ENCODE data around the gene SFRP5. TPM values are rescaled to one million over a fixed set of nuclear protein-coding genes. Genes with fewer than 3 reads are reported as not detected.

SFRP5 gene
- total RNA-seq, 1 experiment from 2014 or later, result not detected

DNA sequence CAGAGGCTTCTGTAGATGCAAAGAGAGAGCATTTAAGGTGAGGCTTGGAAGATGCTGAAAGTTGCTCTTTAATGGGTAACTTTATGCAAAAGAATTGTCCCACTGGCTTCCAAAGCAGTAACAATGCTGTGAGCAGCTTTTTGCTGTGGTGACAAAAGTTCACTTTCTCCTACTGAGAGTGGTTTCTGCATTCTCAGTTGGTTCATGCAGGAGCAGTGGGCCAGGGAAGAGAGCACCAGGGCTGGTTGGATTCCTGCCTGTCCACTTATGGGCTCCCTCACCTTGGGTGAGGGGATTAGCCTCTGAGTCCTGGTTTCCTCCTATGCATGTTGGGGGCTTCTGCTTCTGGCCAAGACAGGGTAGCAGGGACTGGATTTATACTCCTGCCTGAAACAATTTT is 46.8 kb upstream of the SFRP5 start:
- no peak overlapping the region for H2AFZ ChIP-seq (ENCODE audit: low read depth, low read length, poor library complexity, severe bottlenecking)
- H3K79me2 ChIP-seq (ENCODE audit: insufficient read depth, low read length), result no peaks in the 10 kb centered on the region
- H3K9me2 ChIP-seq (ENCODE audit: insufficient read depth), result no peaks in the 10 kb centered on the region
- ChIA-PET CTCF (no interaction called here), RAD21 (ENCODE audit: low non-redundant PET in 1 of 2, low total read pairs in 2 of 2, uncharacterized antibody in 2 of 2, unreplicated experiment in 2 of 2) (no interaction called here), POLR2A (no interaction called here)
- no peaks in the 10 kb centered on the region for H3K36me3 ChIP-seq (ENCODE audit: control insufficient read depth in 1 of 2, insufficient read depth in 2 of 2, low read length in 2 of 2)
- no peak for TF ChIP-seq ELF1 (IDR thresholded peaks at IDR 0.05; ENCODE audit: borderline replicate concordance, low read depth)
- no peak for TF ChIP-seq SP1 (IDR thresholded peaks at IDR 0.05; ENCODE audit: low read depth)
- TF ChIP-seq, protein P1, sequence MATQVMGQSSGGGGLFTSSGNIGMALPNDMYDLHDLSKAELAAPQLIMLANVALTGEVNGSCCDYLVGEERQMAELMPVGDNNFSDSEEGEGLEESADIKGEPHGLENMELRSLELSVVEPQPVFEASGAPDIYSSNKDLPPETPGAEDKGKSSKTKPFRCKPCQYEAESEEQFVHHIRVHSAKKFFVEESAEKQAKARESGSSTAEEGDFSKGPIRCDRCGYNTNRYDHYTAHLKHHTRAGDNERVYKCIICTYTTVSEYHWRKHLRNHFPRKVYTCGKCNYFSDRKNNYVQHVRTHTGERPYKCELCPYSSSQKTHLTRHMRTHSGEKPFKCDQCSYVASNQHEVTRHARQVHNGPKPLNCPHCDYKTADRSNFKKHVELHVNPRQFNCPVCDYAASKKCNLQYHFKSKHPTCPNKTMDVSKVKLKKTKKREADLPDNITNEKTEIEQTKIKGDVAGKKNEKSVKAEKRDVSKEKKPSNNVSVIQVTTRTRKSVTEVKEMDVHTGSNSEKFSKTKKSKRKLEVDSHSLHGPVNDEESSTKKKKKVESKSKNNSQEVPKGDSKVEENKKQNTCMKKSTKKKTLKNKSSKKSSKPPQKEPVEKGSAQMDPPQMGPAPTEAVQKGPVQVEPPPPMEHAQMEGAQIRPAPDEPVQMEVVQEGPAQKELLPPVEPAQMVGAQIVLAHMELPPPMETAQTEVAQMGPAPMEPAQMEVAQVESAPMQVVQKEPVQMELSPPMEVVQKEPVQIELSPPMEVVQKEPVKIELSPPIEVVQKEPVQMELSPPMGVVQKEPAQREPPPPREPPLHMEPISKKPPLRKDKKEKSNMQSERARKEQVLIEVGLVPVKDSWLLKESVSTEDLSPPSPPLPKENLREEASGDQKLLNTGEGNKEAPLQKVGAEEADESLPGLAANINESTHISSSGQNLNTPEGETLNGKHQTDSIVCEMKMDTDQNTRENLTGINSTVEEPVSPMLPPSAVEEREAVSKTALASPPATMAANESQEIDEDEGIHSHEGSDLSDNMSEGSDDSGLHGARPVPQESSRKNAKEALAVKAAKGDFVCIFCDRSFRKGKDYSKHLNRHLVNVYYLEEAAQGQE (IDR thresholded peaks at IDR 0.05; ENCODE audit: low read depth), result no peak
- no peak for TF ChIP-seq POLR2A (IDR thresholded peaks at IDR 0.05; ENCODE audit: borderline replicate concordance, extremely low read depth, insufficient read depth, insufficient read length)
- TF ChIP-seq JUND (IDR thresholded peaks at IDR 0.05), result no peak
- TF ChIP-seq FOSL1 (IDR thresholded peaks at IDR 0.05; ENCODE audit: low read depth), result no peak
- no peak for TF ChIP-seq CBX3 (IDR thresholded peaks at IDR 0.05; ENCODE audit: low read depth)
- TF ChIP-seq RAD21 (IDR thresholded peaks at IDR 0.05; ENCODE audit: low read depth), result no peak
- no peaks in the 10 kb centered on the region for H3K27me3 ChIP-seq (ENCODE audit: insufficient read depth, low read length)
- peaks cover 15 to 19% of the 10 kb centered on the region in 2 experiments for H3K4me1 ChIP-seq (ENCODE audit: control insufficient read depth in 1 of 2, insufficient read depth in 2 of 2, low read length in 2 of 2)
- no peak overlapping the region for H3K4me2 ChIP-seq (ENCODE audit: low read length)
- intact Hi-C loops (cut with micrococcal nuclease), result no loop called here
- no TSS peak for BruUV-seq (replicated peaks)
- H3K4me3 ChIP-seq (replicated peaks in 1 of 2; ENCODE audit: low read depth in 1 of 2, low read length in 2 of 2), result no peak overlapping the region
- no peaks in the 10 kb centered on the region for H3K9me3 ChIP-seq (ENCODE audit: control insufficient read depth in 1 of 2, insufficient read depth in 1 of 2, low read depth in 1 of 2, low read length in 2 of 2)
- ATAC-seq, result no peak
- H3K9ac ChIP-seq (ENCODE audit: low read length), result no peak overlapping the region
- H4K20me1 ChIP-seq (ENCODE audit: insufficient read depth), result no peaks in the 10 kb centered on the region
- H3K27ac ChIP-seq (ENCODE audit: low read depth, low read length), result no peak overlapping the region
- no peak for DNase-seq (ENCODE audit: low read depth, low spot score)

DNA sequence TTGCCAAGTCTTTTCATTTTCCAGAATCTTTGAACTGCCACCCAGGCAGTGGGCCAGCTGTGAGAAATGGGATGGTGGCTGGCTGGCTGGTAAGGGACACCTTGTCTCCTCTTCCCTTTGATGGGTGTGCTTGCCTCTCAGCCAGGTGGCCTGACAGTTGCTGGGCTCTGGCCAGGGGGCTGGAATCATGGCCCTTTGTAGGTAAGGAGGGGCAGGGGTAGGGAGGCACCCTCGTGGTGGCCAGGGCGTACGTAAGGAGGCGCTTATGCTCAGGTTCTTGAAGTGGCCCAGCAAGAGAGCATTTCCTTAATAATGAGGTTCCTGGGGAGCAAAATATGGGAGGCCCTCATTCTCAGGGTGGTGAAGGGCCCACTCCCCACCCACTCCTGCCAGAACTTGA is 44.8 kb upstream of the SFRP5 start:
- no peaks in the 10 kb centered on the region for H3K9me2 ChIP-seq (ENCODE audit: insufficient read depth)
- TF ChIP-seq, protein P1 (IDR thresholded peaks at IDR 0.05; ENCODE audit: low read depth), result no peak
- TF ChIP-seq TCF7L2 (IDR thresholded peaks at IDR 0.05; ENCODE audit: borderline replicate concordance, extremely low read depth, insufficient read depth, insufficient read length), result no peak
- no peak for TF ChIP-seq ZFX (IDR thresholded peaks at IDR 0.05)
- no peak for TF ChIP-seq EZH2 (IDR thresholded peaks at IDR 0.05)
- no peak for TF ChIP-seq JUND (IDR thresholded peaks at IDR 0.05)
- TF ChIP-seq, protein P2, sequence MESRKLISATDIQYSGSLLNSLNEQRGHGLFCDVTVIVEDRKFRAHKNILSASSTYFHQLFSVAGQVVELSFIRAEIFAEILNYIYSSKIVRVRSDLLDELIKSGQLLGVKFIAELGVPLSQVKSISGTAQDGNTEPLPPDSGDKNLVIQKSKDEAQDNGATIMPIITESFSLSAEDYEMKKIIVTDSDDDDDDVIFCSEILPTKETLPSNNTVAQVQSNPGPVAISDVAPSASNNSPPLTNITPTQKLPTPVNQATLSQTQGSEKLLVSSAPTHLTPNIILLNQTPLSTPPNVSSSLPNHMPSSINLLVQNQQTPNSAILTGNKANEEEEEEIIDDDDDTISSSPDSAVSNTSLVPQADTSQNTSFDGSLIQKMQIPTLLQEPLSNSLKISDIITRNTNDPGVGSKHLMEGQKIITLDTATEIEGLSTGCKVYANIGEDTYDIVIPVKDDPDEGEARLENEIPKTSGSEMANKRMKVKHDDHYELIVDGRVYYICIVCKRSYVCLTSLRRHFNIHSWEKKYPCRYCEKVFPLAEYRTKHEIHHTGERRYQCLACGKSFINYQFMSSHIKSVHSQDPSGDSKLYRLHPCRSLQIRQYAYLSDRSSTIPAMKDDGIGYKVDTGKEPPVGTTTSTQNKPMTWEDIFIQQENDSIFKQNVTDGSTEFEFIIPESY (IDR thresholded peaks at IDR 0.05; ENCODE audit: extremely low read depth, insufficient replicate concordance, low read length), result no peak
- no peak for TF ChIP-seq SIN3A (IDR thresholded peaks at IDR 0.05; ENCODE audit: low read depth)
- H3K4me1 ChIP-seq (ENCODE audit: control insufficient read depth in 1 of 2, insufficient read depth in 2 of 2, low read length in 2 of 2), result peaks cover 9 to 18% of the 10 kb centered on the region in 2 experiments
- no peak for ATAC-seq
- no peaks in the 10 kb centered on the region for H4K20me1 ChIP-seq (ENCODE audit: insufficient read depth)
- no peaks in the 10 kb centered on the region for H3K36me3 ChIP-seq (ENCODE audit: control insufficient read depth in 1 of 2, insufficient read depth in 2 of 2, low read length in 2 of 2)
- DNase-seq (ENCODE audit: low read depth, low spot score), result no peak
- no peak overlapping the region for H2AFZ ChIP-seq (ENCODE audit: low read depth, low read length, poor library complexity, severe bottlenecking)
- BruUV-seq (replicated peaks), result no TSS peak
- H3K27me3 ChIP-seq (ENCODE audit: insufficient read depth, low read length), result no peaks in the 10 kb centered on the region
- no peak overlapping the region for H3K4me2 ChIP-seq (ENCODE audit: low read length)
- intact Hi-C loops (cut with micrococcal nuclease), result no loop called here
- ChIA-PET RAD21 (ENCODE audit: low non-redundant PET in 1 of 2, low total read pairs in 2 of 2, uncharacterized antibody in 2 of 2, unreplicated experiment in 2 of 2) (no interaction called here), POLR2A (no interaction called here), CTCF (no interaction called here)
- H3K9ac ChIP-seq (ENCODE audit: low read length), result no peak overlapping the region
- H3K9me3 ChIP-seq (ENCODE audit: control insufficient read depth in 1 of 2, insufficient read depth in 1 of 2, low read depth in 1 of 2, low read length in 2 of 2), result no peaks in the 10 kb centered on the region
- H3K79me2 ChIP-seq (ENCODE audit: insufficient read depth, low read length), result no peaks in the 10 kb centered on the region
- H3K4me3 ChIP-seq (replicated peaks in 1 of 2; ENCODE audit: low read depth in 1 of 2, low read length in 2 of 2), result no peak overlapping the region
- H3K27ac ChIP-seq (ENCODE audit: low read depth, low read length), result no peak overlapping the region

Data from HCT116 (cell line).